ENCODE results near the gene CLSTN1. TPM values are rescaled to one million over a fixed set of nuclear protein-coding genes. Genes with fewer than 3 reads are reported as not detected.

Gene CLSTN1
- total RNA-seq, 1 experiment from 2014 or later = 119 TPM

GRCh38 chr1:9761855-9762254 lies 61.9 kb downstream of the CLSTN1 start (continued):
- TF ChIP-seq, protein P1, sequence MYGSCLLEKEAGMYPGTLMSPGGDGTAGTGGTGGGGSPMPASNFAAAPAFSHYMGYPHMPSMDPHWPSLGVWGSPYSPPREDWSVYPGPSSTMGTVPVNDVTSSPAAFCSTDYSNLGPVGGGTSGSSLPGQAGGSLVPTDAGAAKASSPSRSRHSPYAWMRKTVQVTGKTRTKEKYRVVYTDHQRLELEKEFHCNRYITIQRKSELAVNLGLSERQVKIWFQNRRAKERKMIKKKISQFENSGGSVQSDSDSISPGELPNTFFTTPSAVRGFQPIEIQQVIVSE (CRISPR knock-in tag; IDR thresholded peaks at IDR 0.05; ENCODE audit: borderline replicate concordance) = no peak
- no peak for TF ChIP-seq ZNF671 (CRISPR knock-in tag; IDR thresholded peaks at IDR 0.05)
- no peak for TF ChIP-seq ZBTB21 (CRISPR knock-in tag; IDR thresholded peaks at IDR 0.05; ENCODE audit: borderline replicate concordance)
- TF ChIP-seq, protein P2, sequence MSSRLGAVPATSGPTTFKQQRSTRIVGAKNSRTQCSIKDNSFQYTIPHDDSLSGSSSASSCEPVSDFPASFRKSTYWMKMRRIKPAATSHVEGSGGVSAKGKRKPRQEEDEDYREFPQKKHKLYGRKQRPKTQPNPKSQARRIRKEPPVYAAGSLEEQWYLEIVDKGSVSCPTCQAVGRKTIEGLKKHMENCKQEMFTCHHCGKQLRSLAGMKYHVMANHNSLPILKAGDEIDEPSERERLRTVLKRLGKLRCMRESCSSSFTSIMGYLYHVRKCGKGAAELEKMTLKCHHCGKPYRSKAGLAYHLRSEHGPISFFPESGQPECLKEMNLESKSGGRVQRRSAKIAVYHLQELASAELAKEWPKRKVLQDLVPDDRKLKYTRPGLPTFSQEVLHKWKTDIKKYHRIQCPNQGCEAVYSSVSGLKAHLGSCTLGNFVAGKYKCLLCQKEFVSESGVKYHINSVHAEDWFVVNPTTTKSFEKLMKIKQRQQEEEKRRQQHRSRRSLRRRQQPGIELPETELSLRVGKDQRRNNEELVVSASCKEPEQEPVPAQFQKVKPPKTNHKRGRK (CRISPR knock-in tag; IDR thresholded peaks at IDR 0.05; ENCODE audit: borderline replicate concordance) = no peak

- ATAC-seq (peak; percentile 83), DNase-seq (ENCODE audit: low spot score) (no peak)
- Mint-ChIP-seq H3K4me1 (peaks cover 64% of the 10 kb centered on the region), H3K4me3 (peak overlapping the region; percentile 26), H3K27ac (peak overlapping the region; percentile 93), H3K27me3 (ENCODE audit: low read depth) (no peaks in the 10 kb centered on the region), H3K36me3 (peaks cover 25% of the 10 kb centered on the region), H3K9me3 (peaks cover 4% of the 10 kb centered on the region; the same call in 1 of the 2 replicates)
- CTCF ChIA-PET = interaction anchor here (0.7 to 1.4 kb wide), 6 partner anchors 24 to 145 kb away, joined by 3 to 7 read pairs (median 4); no protein-coding TSS in a partner anchor
- POLR2A ChIA-PET = interaction anchor here (0.6 to 0.7 kb wide), 2 partner anchors 47 to 557 kb away, joined by 4 to 5 read pairs; no protein-coding TSS in a partner anchor
- no peak for TF ChIP-seq OVOL2 (CRISPR knock-in tag; IDR thresholded peaks at IDR 0.05; ENCODE audit: borderline replicate concordance)
- TF ChIP-seq, protein P3, sequence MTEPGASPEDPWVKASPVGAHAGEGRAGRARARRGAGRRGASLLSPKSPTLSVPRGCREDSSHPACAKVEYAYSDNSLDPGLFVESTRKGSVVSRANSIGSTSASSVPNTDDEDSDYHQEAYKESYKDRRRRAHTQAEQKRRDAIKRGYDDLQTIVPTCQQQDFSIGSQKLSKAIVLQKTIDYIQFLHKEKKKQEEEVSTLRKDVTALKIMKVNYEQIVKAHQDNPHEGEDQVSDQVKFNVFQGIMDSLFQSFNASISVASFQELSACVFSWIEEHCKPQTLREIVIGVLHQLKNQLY (CRISPR knock-in tag; IDR thresholded peaks at IDR 0.05) = no peak
- TF ChIP-seq RELA (CRISPR knock-in tag; IDR thresholded peaks at IDR 0.05; ENCODE audit: borderline replicate concordance) = no peak
- TF ChIP-seq SMAD3 (CRISPR knock-in tag; IDR thresholded peaks at IDR 0.05; ENCODE audit: borderline replicate concordance) = no peak
- TF ChIP-seq ZMAT4 (CRISPR knock-in tag; IDR thresholded peaks at IDR 0.05) = no peak
- TF ChIP-seq MYBL2 (CRISPR knock-in tag; IDR thresholded peaks at IDR 0.05) = no peak
- TF ChIP-seq PREB (CRISPR knock-in tag; IDR thresholded peaks at IDR 0.05; ENCODE audit: borderline replicate concordance) = no peak
- TF ChIP-seq IRF2 (CRISPR knock-in tag; IDR thresholded peaks at IDR 0.05; ENCODE audit: borderline replicate concordance, low read depth) = no peak
- TF ChIP-seq, protein P4, sequence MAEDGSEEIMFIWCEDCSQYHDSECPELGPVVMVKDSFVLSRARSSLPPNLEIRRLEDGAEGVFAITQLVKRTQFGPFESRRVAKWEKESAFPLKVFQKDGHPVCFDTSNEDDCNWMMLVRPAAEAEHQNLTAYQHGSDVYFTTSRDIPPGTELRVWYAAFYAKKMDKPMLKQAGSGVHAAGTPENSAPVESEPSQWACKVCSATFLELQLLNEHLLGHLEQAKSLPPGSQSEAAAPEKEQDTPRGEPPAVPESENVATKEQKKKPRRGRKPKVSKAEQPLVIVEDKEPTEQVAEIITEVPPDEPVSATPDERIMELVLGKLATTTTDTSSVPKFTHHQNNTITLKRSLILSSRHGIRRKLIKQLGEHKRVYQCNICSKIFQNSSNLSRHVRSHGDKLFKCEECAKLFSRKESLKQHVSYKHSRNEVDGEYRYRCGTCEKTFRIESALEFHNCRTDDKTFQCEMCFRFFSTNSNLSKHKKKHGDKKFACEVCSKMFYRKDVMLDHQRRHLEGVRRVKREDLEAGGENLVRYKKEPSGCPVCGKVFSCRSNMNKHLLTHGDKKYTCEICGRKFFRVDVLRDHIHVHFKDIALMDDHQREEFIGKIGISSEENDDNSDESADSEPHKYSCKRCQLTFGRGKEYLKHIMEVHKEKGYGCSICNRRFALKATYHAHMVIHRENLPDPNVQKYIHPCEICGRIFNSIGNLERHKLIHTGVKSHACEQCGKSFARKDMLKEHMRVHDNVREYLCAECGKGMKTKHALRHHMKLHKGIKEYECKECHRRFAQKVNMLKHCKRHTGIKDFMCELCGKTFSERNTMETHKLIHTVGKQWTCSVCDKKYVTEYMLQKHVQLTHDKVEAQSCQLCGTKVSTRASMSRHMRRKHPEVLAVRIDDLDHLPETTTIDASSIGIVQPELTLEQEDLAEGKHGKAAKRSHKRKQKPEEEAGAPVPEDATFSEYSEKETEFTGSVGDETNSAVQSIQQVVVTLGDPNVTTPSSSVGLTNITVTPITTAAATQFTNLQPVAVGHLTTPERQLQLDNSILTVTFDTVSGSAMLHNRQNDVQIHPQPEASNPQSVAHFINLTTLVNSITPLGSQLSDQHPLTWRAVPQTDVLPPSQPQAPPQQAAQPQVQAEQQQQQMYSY (CRISPR knock-in tag; IDR thresholded peaks at IDR 0.05) = no peak
- TF ChIP-seq HMGXB4 (CRISPR knock-in tag; IDR thresholded peaks at IDR 0.05) = no peak
Observed at GRCh38 chr1:9760824-9761223, 62.9 kb downstream of the CLSTN1 start.
